SK-N-DZ (cell line): Measurements from ENCODE around the gene DLK2.
"Not testable (repeated sequence)": the region's sequence is repeated elsewhere in the genome, so short reads cannot be mapped to it uniquely, and the experiment has no call there.

Experiments used
- DNase-seq: peaks from one replicate; pipeline ENCODE4 v3.0.0-alpha.2; 2015; ENCODE audit warnings: low spot score

Gene DLK2

GRCh38 chr6:43481591-43482236 lies 26.4 kb upstream of the DLK2 start:
- no peak for DNase-seq

- no peak for DNase-seq
Observed at GRCh38 chr6:43481075-43481474, 25.7 kb upstream of the DLK2 start.

DNA sequence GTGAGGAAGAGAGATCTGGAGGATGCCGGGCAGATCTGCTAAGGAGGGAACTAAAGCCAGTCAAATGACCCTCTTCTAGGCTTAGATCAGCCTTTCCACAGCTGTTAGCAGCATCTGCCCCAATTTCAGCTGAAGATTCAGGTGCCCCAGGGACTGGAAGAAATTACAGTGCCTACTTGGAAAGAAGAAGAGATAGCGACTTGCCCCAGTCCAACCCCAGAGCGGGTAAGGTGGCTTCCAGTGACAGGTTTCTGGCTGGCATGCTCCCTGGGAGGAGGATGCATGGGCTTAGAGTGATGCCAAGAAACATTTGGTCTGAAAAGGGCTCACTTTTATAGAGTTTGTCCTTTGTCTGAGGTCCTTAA lies 22.6 kb upstream of the DLK2 start:
- DNase-seq: no peak

DNA sequence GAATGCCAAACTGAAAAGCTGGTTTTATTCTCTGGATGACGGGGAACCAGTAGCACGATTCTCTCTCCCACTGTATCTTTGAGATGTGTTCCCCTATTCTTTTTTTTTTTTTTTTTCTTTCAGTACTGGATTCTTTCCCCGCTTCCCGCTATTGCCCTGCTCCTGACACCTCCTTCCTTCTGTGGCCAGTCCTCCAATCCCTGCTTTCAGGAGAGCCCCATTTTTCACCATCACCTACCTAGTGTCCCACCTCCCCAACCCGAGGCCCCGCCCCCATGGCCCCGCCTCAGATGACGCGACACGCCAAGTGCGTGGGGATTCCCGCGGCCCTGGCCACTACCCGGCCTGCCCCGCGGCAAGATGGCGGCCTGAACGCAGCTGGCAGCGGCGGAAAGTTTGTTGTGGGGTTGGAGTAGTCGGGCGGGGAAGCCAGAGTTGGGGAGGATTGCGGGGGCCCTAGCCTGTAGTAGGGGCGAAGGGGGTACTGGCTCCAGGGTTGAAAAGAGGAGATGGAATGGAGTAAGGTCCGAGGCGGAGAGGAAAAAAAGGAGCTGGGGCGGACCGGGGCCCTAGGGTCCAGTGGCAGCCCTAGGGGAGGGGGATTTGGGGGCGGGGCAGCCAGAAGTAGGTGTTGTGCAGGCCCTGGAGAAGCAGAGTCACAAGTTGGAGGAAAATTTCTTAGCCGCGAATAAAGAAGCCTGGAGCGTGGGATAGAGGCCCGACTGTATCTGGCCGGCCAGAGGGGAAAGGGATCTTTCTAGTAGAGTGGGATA lies 22.1 kb upstream of the DLK2 start, which contains the start of gene TJAP1:
TJAP1 (plus strand) TSS at position 336 of the 773 bp plus-strand sequence. CDS start 21,432 bp downstream, outside the sequence.
- DNase-seq: peak; percentile 84

DNA sequence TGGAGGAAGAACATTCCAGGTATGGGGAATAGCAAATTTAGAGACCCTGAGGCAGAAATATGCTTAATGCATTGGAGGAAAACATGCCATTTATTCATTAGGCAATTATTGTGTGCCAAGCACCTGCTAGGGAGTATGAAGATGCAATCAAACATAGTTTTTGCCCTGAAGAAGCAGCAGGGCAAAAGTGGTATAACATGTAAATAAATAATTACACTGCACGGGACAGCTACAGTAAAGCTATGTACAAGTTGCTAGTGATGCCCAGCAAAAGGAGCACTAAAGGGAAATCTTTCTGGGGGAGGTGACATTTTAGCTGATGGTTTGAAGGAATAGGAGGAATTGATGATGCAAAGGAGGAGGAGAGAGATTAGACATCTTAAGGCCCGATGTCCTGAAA lies 21.4 kb upstream of the DLK2 start:
- no peak for DNase-seq

GRCh38 chr6:43475516-43475915 lies 20.2 kb upstream of the DLK2 start:
- no peak for DNase-seq

DNA sequence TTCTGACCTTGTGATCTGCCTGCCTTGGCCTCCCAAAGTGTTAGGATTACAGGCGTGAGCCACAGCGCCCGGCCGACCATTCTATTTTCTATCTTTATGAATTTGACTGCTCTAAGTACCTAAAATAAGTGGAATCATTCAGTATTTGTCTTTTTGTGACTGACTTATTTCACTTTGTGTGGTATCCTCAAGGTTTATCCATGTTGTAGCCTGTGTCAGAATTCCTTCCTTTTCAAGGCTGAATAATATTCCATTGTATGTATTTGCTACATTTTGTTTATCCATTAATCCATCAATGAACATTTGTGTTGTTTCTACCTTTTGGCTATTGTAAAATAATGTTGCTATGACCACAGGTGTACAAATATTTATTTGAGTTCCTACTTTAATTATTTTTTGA lies 17.2 kb upstream of the DLK2 start:
- no peak for DNase-seq

- no peak for DNase-seq
Observed at GRCh38 chr6:43471399-43471798, 16.1 kb upstream of the DLK2 start.

- DNase-seq: no peak
Observed at GRCh38 chr6:43469947-43470346, 14.6 kb upstream of the DLK2 start.

GRCh38 chr6:43468748-43469681 lies 13.7 kb upstream of the DLK2 start:
- no peak for DNase-seq

GRCh38 chr6:43468240-43468639 lies 12.9 kb upstream of the DLK2 start:
- no peak for DNase-seq

- DNase-seq: no peak
Observed at GRCh38 chr6:43467752-43468151, 12.4 kb upstream of the DLK2 start.

- not testable (repeated sequence) for DNase-seq
Observed at GRCh38 chr6:43467265-43467664, 11.9 kb upstream of the DLK2 start.

DNA sequence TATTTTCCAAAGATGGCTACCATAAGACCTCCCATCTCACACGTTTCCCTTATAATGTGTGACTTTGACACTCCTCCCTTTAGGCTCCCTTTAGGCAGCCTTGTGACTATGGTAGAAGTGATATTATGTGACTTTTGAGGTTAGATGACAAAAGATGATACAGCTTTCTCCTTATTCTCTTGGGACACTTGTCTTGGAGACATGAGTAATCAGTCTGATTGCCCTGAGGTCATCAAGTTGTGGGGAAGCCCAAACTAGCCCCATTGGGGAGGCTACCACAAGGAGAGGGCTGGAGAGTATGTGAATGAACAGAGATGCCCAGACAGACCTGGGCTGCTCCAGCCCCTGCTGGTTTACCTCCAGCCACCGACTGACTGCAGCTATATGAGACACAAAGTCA lies 10.6 kb upstream of the DLK2 start:
- no peak for DNase-seq

GRCh38 chr6:43464337-43464736 lies 9.0 kb upstream of the DLK2 start:
- DNase-seq: no peak

GRCh38 chr6:43461936-43462335 lies 6.6 kb upstream of the DLK2 start:
- DNase-seq: no peak

GRCh38 chr6:43460032-43460431 lies 4.7 kb upstream of the DLK2 start:
- no peak for DNase-seq

- DNase-seq: no peak
Observed at GRCh38 chr6:43459535-43459934, 4.2 kb upstream of the DLK2 start.

DNA sequence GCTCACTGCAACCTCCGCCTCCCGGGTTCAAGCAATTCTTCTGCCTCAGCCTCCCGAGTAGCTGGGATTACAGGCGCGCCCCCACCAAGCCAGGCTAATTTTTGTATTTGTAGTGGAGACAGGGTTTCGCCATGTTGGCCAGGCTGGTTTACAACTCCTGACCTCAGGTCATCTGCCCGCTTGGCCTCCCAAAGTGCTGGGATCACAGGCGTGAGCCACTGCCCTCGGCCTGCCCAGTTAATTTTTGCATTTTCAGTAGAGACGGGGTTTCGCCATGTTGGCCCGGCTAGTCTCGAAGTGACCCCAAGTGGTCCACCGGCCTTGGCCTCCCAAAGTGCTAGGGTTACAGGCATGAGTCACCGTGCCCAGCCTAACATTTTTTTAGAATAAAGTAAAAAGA lies 2.8 kb upstream of the DLK2 start:
- not testable (repeated sequence) for DNase-seq

DNA sequence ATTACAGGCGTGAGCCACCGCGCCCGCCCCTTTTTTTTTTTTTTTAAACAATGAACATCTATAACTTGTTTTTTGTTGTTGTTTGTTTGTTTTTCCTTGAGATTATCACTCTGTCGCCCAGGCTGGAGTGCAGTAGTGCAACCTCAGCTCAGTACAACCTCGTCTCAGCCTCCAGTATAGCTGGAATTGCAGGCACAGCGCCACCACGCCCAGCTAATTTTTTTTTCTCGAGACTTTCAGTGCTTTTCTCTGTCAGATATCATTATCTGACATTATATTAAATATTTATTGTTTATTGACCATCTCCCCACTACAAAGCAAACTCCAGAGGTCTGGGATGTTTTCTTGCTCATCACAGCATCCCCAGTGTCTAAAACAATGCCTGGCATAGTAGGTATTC lies 2.3 kb upstream of the DLK2 start:
- DNase-seq: no peak

DNA sequence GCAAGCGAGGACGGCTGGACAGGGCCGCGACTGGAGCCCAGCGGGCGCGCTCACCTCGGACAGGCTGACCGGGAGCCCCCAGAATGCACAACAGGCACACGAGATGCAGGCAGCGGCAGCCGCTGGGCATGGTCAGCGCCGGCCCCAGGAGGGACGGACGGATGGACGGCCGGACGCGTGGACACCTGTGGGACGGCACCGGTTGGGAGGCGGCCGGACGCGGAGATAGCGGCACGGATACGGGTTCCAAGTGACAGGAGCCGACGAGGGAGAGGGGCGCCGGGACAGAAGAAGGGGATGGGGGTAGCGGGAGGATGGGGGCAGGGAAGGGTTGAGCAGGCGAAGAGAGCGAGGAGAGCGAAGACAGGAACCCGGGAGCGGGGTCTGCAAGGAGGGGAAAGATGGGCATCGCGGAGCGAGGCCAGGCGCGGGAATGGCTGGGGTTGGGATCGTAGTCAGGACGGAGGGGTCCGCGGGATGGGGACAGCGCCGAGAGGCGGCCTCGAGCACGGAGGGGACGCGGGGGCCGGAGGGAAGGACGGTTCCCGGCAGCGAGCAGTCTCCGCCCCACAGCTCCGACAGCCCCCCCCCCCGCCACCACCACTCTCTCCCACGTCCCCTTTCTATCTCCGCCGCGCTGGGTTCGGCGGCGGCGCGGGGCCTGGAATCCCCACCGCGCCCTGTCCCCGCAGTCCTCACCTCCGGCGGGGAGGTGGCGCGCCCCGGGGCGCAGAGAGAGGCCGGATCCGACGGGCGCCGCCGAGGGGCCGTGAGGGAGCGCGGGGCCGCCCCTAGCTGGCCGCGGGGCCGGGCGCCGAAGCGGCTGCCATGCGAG lies 435 bp downstream of the DLK2 start:
- DNase-seq: peak; percentile 81
